Endothelial cell of umbilical vein (primary cell): Measurements from ENCODE around the gene TRIM7. TPM values are rescaled to one million over a fixed set of nuclear protein-coding genes. Genes with fewer than 3 reads are reported as not detected.

ENCODE experiments used
- BruUV-seq: library from RNA; stranded (reverse); fragments of 400-500 nt; replicated peaks from 2 replicates; lab custom pipeline; 2021; lab: Mats Ljungman, UMichigan
- CTCF ChIA-PET: fragments of 300-600, 350-600 bp; sonication (Branson Sonifier 250); formaldehyde crosslinking; loops from one replicate; lab custom pipeline; 2021; ENCODE audit warnings: antibody characterized with exemption, inconsistent platforms; lab: Charles Lee
- POLR2A ChIA-PET: fragments of 300-600, 350-600 bp; sonication (Branson Sonifier 250); formaldehyde crosslinking; loops from one replicate; lab custom pipeline; 2021; ENCODE audit warnings: antibody characterized with exemption, inconsistent platforms; lab: Charles Lee
- DNase-seq: peaks from one replicate; pipeline ENCODE4 v3.0.0-alpha.2; 2011; ENCODE audit warnings: low read depth, low spot score
- FAIRE-seq: peaks from 2 replicates; lab custom pipeline; 2011; peaks lifted over from hg19 to GRCh38; lab: Jason Lieb, UNC
- H2AFZ ChIP-seq: 2 replicates; pipeline ENCODE4 v1.6.0; 2012; ENCODE audit warnings: low read depth, low read length, control low read depth, inconsistent platforms
- H3K27ac ChIP-seq: 2 replicates; pipeline ENCODE4 v1.5.1; 2011; ENCODE audit warnings: low read depth, mild to moderate bottlenecking, control low read depth, low read length, moderate library complexity; ENCODE audit not compliant: insufficient read depth
- H3K27me3 ChIP-seq, 2 experiments: 2 replicates each; pipeline versions ENCODE4 v1.6.0 to v1.6.1; 2011; ENCODE audit warnings: low read length in 2 of 2, mixed read lengths in 1 of 2; ENCODE audit not compliant: control insufficient read depth in 2 of 2, insufficient read depth in 2 of 2
- H3K36me3 ChIP-seq, 2 experiments: 2 replicates in 1 of 2; 3 replicates in 1 of 2; pipeline ENCODE4 v1.5.1; 2011; ENCODE audit warnings: low read length in 2 of 2, mild to moderate bottlenecking in 1 of 2, moderate library complexity in 1 of 2; ENCODE audit not compliant: control insufficient read depth in 2 of 2, insufficient read depth in 2 of 2; ENCODE audit errors: extremely low read depth in 1 of 2
- H3K4me1 ChIP-seq: 3 replicates; pipeline ENCODE4 v1.5.1; 2011; ENCODE audit warnings: mild to moderate bottlenecking, low read length; ENCODE audit not compliant: control insufficient read depth, insufficient read depth; ENCODE audit errors: extremely low read depth
- H3K4me2 ChIP-seq: 2 replicates; pipeline ENCODE4 v1.6.1; 2011; ENCODE audit warnings: low read length, control low read depth, mixed read lengths; ENCODE audit not compliant: insufficient read depth
- H3K4me3 ChIP-seq, 3 experiments: fragments of 200-600 bp in 1 of 3; sonication (generic), shearing (Covaris generic) in 1 of 3; replicated peaks in 1 of 3; 2 replicates each; pipeline ENCODE4 v1.5.1; 2011 to 2016; ENCODE audit warnings: control low read depth in 3 of 3, low read length in 3 of 3, mild to moderate bottlenecking in 2 of 3, inconsistent platforms in 1 of 3, low read depth in 1 of 3, moderate library complexity in 1 of 3; ENCODE audit not compliant: insufficient read depth in 1 of 3
- H3K79me2 ChIP-seq: 2 replicates; pipeline ENCODE4 v1.6.0; 2012; ENCODE audit warnings: low read length, inconsistent platforms; ENCODE audit not compliant: control insufficient read depth, insufficient read depth
- H3K9ac ChIP-seq: replicated peaks from 2 replicates; pipeline ENCODE3; 2011; ENCODE audit warnings: low read length, control low read depth; ENCODE audit not compliant: insufficient read depth; ENCODE audit errors: extremely low read depth
- H3K9me1 ChIP-seq: replicated peaks from 3 replicates; pipeline ENCODE4 v1.6.0; 2011; ENCODE audit warnings: mild to moderate bottlenecking, low read length; ENCODE audit not compliant: control insufficient read depth, insufficient read depth; ENCODE audit errors: extremely low read depth
- H3K9me3 ChIP-seq: replicated peaks from 2 replicates; pipeline ENCODE4 v1.5.1; 2012; ENCODE audit warnings: low read length, inconsistent platforms; ENCODE audit not compliant: control insufficient read depth, insufficient read depth
- H4K20me1 ChIP-seq: replicated peaks from 2 replicates; pipeline ENCODE3; 2011; ENCODE audit warnings: mild to moderate bottlenecking, low read length; ENCODE audit not compliant: control insufficient read depth, insufficient read depth; ENCODE audit errors: extremely low read depth
- CTCF ChIP-seq, 2 donors: IDR thresholded peaks; 1 replicate in 1 of 2; 2 replicates in 1 of 2; pipeline ENCODE4 v1.5.1; 2011; ENCODE audit warnings: low read length in 2 of 2, mild to moderate bottlenecking in 2 of 2, moderate library complexity in 2 of 2, control low read depth in 1 of 2, inconsistent platforms in 1 of 2, low read depth in 1 of 2; ENCODE audit not compliant: insufficient read depth in 1 of 2; ENCODE audit errors: extremely low read depth in 1 of 2
- EZH2 ChIP-seq: IDR thresholded peaks from 2 replicates; pipeline ENCODE4 v1.6.1; 2012; ENCODE audit warnings: borderline replicate concordance, low read depth, mild to moderate bottlenecking, moderate library complexity, low read length, inconsistent platforms; ENCODE audit not compliant: severe bottlenecking
- FOS ChIP-seq: IDR thresholded peaks from 2 replicates; pipeline ENCODE4 v1.6.1; 2011; ENCODE audit warnings: mild to moderate bottlenecking, low read length, moderate library complexity, borderline replicate concordance; ENCODE audit not compliant: insufficient read depth
- GATA2 ChIP-seq: IDR thresholded peaks from 2 replicates; pipeline ENCODE4 v1.7.0; 2011; ENCODE audit warnings: low read depth, mild to moderate bottlenecking, moderate library complexity, mixed read lengths, low read length; ENCODE audit not compliant: insufficient read length, insufficient read depth
- JUN ChIP-seq: IDR thresholded peaks from 2 replicates; pipeline ENCODE4 v1.6.1; 2011; ENCODE audit warnings: borderline replicate concordance, low read depth; ENCODE audit not compliant: insufficient read length, insufficient read depth
- MAX ChIP-seq: IDR thresholded peaks from 2 replicates; pipeline ENCODE4 v1.6.1; 2011; ENCODE audit not compliant: insufficient read depth, insufficient read length
- MYC ChIP-seq: IDR thresholded peaks from one replicate; pipeline ENCODE4 v1.6.1; 2011; ENCODE audit warnings: mild to moderate bottlenecking, low read depth, low read length
- POLR2A ChIP-seq: IDR thresholded peaks from 2 replicates; pipeline ENCODE4 v1.6.1; 2012; ENCODE audit warnings: low read depth, mild to moderate bottlenecking, control low read depth, low read length
- POLR2AphosphoS5 ChIP-seq: IDR thresholded peaks from 2 replicates; pipeline ENCODE4 v1.6.1; 2012; ENCODE audit warnings: low read depth, mild to moderate bottlenecking, control low read depth, low read length, moderate library complexity; ENCODE audit not compliant: insufficient read depth
- dilution Hi-C: fragments of 300-500 bp; cut with MboI; formaldehyde crosslinking; loops from one replicate; pipeline ENCODE4 v1.15.0; 2019; ENCODE audit warnings: low sequenced_read_pairs; ENCODE audit not compliant: extremely low pct_ligation_motif_present
- intact Hi-C: fragments of 100-400 bp; cut with micrococcal nuclease; formaldehyde crosslinking; loops from one replicate; pipeline ENCODE4 v1.10.0; 2022
- polyA plus RNA-seq, 4 experiments: library from polyadenylated mRNA; depleted of rRNA in 3 of 4; stranded (reverse) in 3 of 4; unstranded in 1 of 4; fragments of >200 nt; gene quantifications; 2 replicates each; pipeline versions ENCODE4 v1.2.1 to v1.2.3, GENCODE V29; 2011 to 2012; ENCODE audit warnings: missing spikeins in 1 of 4
- total RNA-seq: library from RNA; stranded (reverse); gene quantifications from 2 replicates; pipeline ENCODE4 v1.2.3, GENCODE V29; 2021

The TRIM7 gene
- total and polyA plus RNA-seq, 2 donors (not counting 3 experiments of a cell fraction or from before 2014, with no cell fraction given) = 2.7 to 3.4 TPM

GRCh38 chr5:181221105-181221791 is 16.3 kb upstream of the TRIM7 start:
- H3K4me2 ChIP-seq = no peak overlapping the region
- dilution Hi-C loops = no loop called here
- intact Hi-C loops = no loop called here
- no TSS peak for BruUV-seq
- H3K36me3 ChIP-seq = no peaks in the 10 kb centered on the region
- DNase-seq (no peak), FAIRE-seq (no peak)
- no peaks in the 10 kb centered on the region for H3K27me3 ChIP-seq
- H3K9me1 ChIP-seq = no peaks in the 10 kb centered on the region
- H3K79me2 ChIP-seq = peaks cover 9% of the 10 kb centered on the region
- POLR2A ChIA-PET = interaction anchor here (1.6 to 1.7 kb wide), 2 partner anchors 14 to 33 kb away, joined by 3 to 6 read pairs; no protein-coding TSS in a partner anchor
- TF ChIP-seq EZH2 = no peak
- TF ChIP-seq POLR2A = no peak
- TF ChIP-seq POLR2AphosphoS5 = no peak
- no peak for TF ChIP-seq CTCF (IDR thresholded peaks at IDR 0.05; ENCODE audit: extremely low read depth in 1 of 2, insufficient read depth in 1 of 2, low read depth in 1 of 2, low read length in 2 of 2)
- TF ChIP-seq MAX = no peak
- no peak for TF ChIP-seq JUN
- TF ChIP-seq MYC = no peak
- TF ChIP-seq FOS = no peak
- TF ChIP-seq GATA2 = no peak
- CTCF ChIA-PET = no interaction called here
- no peaks in the 10 kb centered on the region for H4K20me1 ChIP-seq
- H3K4me3 ChIP-seq = no peak overlapping the region
- no peak overlapping the region for H3K9ac ChIP-seq
- peaks cover 20% of the 10 kb centered on the region for H3K4me1 ChIP-seq
- H3K27ac ChIP-seq = no peak overlapping the region
- H3K9me3 ChIP-seq = no peaks in the 10 kb centered on the region
- no peak overlapping the region for H2AFZ ChIP-seq
